ES-I3 (cell line): Measurements from ENCODE around the gene NOL9.
"Not testable (repeated sequence)": the region's sequence is repeated elsewhere in the genome, so short reads cannot be mapped to it uniquely, and the experiment has no call there.

ENCODE experiments used
- H3K36me3 ChIP-seq: 2 replicates; pipeline ENCODE4 v1.6.1; 2013; ENCODE audit warnings: mild to moderate bottlenecking, low read length, control low read depth, moderate library complexity; ENCODE audit not compliant: insufficient read depth
- H3K4me1 ChIP-seq: 2 replicates; pipeline ENCODE4 v1.6.1; 2013; ENCODE audit warnings: mild to moderate bottlenecking, control low read depth, low read length; ENCODE audit not compliant: insufficient read depth
- H3K9ac ChIP-seq: 2 replicates; pipeline ENCODE4 v1.6.1; 2013; ENCODE audit warnings: low read depth, mild to moderate bottlenecking, low read length, moderate library complexity
- H3K9me3 ChIP-seq: 2 replicates; pipeline ENCODE4 v1.6.1; 2013; ENCODE audit warnings: mild to moderate bottlenecking, low read length, moderate library complexity; ENCODE audit not compliant: control insufficient read depth, insufficient read depth

Gene NOL9

DNA sequence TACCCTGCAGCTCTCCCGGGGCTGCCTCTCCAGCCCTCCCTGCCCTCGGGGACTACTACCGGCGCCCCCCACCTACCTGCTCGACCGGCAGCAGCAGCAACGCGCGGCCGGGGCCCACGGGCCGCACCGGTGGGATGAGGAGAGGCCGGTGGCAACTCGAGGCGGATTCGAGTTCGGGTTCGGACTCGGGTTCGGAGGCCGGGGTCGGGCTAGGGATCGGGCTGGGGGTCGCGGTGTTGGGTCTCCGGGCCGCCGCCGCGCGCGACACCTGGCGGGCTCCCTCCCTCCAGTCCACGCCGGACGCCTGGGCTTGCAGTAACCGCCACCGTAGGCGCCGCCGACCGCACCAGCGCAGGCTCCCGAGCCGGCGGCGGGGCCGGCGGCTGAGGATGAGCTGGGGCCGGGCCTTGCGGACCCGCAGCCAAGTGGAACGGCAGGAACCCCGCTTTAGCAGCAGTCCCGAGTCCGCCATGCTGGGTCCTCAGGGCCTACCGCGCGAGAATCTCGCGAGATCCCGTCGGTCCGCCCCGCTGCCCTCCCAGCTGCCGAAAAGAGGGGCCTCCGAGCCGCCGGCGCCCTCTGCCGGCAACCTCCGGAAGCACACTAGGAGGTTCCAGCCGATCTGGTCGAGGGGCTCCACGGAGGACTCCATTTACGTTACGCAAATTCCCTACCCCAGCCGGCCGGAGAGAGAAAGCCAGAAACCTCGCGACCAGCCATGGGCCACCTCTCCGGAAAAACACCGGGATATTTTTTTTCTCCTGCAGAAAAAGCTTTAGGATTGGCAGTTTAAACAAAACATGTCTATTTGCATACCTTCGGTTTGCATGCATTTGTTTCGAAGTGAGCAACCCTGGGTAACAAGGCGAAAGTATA is at the start of gene NOL9:
TSS of gene NOL9 (minus strand) at position 483 of the 876 bp plus-strand sequence. CDS start at position 472, 11 bp downstream.
- Histone ChIP-seq H3K9ac (peak within 1 kb of the TSS; percentile 99), H3K9me3 (no peaks in the 10 kb centered on the region), H3K4me1 (peaks cover 10% of the 10 kb centered on the region), H3K36me3 (0 out of 2 replicates have a peak, but pooled peaks cover 7% of the 10 kb centered on the region)

DNA sequence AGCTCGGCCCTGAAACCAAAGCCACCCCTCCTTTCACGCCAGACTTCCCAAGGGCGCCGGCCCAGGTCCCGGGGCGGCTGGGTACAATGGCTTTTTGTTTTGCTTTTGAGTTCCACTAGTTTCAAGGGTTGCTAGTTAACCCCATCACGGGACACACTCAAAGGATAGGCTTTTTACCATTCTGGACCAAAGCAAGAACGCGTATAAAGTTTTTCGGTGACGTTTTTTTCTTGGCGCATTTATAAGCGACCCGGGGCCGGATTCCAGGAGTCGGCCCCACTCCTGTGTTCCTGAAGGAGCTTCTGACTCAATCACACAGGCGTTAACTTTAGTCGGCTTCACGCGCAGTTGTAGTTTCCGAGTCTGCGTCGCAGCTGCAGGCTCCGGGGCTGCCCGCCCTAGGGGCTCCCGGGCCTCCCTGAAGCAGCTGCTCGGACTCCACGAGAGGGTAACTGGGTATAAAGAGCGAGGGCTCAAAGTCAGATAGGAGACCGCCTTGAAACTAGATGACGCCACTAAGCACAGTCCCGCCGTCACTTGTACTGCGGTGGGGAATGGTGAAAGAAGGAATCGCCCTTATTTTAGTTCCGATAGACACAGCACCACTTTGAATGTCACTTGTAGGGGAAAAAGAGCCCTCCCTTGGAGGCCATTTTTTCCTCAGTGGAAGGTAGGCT is 49.1 kb upstream of the NOL9 start:
- Histone ChIP-seq H3K4me1 (no peaks in the 10 kb centered on the region), H3K9ac (peak overlapping the region; percentile 92), H3K9me3 (no peaks in the 10 kb centered on the region), H3K36me3 (no peaks in the 10 kb centered on the region)

DNA sequence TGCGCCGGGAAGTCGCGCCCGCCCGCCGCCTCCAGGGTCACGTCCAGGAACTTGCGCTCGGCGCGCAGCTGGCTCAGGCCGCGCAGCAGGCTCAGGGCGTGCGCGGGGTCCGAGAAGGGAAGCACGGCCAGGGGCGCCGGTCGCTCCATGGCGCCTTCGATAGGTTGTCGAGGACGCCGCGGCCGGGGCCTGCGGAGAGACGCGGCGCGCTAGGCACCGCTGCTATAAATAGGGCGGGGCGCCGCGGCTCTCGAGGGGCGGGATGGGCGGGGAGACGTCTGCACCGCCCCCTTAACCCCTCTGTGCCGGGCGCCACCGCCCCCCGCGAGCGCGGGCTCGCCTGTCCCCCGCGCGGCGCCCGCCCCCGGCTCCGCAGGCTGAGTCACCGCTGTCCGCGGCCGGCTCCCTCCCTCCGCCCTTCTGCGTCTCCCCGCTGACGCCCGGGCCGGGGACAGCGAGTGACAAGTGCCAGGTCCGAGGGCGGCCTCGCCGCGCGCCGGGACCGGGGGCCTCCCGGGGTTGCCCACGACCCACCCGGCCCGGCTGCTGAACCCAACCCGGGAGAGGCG is 48.4 kb upstream of the NOL9 start, which contains the start of gene KLHL21:
TSS of gene KLHL21 (minus strand) at position 201 of the 569 bp plus-strand sequence. CDS start at position 149, 52 bp downstream.
- H3K9ac ChIP-seq = peak within 1 kb of the TSS; percentile 92
- H3K9me3 ChIP-seq = no peaks in the 10 kb centered on the region
- no peaks in the 10 kb centered on the region for H3K4me1 ChIP-seq
- H3K36me3 ChIP-seq = no peaks in the 10 kb centered on the region; the same call in 1 of the 2 replicates

DNA sequence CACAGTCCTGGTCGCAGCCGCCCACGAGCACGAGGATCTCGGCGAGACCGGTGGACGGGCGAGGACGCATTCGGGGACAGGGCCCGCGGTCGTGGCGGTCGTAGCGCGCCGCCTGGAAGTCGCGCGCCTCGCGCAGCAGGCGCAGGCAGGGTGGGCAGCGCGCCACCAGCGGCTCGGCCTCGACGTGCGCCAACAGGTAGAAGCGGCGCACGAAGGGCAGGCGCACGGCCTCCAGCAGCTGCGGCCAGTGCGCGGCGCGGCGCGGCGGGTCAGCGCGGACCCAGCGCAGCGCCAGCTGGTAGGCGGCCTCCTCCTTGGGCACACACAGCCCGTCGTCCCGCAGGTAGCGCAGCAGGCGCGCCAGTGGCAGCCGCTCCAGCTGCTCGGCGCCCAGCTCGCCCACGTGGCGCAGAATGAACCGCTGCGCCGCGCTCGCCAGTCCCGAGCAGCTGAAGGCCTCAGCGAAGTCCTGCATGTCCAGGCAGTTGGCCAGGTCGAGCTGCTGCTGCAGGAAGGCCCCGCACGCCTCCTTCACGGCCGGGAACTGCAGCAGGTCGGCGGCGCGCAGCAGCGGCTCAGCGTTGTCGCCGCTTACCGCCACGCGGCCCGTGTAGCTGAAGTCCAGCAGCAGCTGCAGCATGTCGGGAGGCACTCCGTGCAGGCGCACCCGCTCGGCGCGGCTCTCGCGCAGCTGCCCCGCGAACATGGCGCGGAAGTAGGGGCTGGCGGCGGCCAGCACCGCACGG is 47.8 kb upstream of the NOL9 start:
- Histone ChIP-seq H3K9me3 (no peaks in the 10 kb centered on the region), H3K9ac (peak overlapping the region; percentile 92), H3K36me3 (no peaks in the 10 kb centered on the region; the same call in 1 of the 2 replicates), H3K4me1 (no peaks in the 10 kb centered on the region)

DNA sequence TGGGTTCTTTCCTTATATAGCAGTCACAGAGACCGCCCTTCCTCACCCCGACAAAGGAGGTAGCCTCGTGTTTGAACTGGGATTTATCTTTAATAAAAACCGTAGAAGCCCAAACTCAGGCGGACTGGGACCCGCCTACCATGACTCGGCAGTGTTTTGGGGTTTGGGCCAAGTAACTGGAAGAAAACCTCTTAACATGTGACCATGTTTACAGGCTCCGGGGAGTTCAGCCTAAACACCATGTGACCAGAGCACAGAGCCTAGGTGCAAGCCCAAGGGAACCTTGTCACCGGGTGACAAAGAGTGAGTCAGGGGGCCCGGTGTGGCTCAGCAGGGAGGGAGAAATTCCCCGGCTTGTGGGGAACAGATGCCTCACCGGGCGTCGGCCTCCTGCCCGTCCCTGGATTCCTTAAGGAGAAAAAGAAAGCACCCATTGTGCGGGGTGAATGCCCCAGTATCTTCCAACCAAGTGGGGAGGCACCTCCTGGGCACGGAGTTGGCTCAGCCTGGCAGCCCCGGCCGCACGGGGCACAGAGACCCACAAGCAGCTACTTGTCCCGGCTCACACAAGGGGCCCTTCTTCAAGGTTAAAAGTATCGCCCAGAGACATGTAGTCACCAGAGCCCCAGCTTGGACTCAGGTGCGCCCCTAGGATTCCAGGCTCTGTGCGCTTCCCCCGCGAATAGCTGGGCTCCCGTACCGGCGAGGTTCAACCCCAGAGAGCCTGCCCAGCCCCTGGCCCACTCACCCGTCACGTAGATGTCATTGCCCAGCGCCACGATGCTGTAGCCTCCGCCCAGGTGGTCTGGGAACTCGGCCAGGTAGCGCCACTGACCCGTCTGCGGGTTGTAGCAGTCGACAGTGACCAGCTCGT is 47.0 kb upstream of the NOL9 start:
- Histone ChIP-seq H3K36me3 (no peaks in the 10 kb centered on the region; the same call in none of the 2 replicates), H3K9me3 (no peaks in the 10 kb centered on the region), H3K4me1 (no peaks in the 10 kb centered on the region), H3K9ac (peak overlapping the region; percentile 92)

DNA sequence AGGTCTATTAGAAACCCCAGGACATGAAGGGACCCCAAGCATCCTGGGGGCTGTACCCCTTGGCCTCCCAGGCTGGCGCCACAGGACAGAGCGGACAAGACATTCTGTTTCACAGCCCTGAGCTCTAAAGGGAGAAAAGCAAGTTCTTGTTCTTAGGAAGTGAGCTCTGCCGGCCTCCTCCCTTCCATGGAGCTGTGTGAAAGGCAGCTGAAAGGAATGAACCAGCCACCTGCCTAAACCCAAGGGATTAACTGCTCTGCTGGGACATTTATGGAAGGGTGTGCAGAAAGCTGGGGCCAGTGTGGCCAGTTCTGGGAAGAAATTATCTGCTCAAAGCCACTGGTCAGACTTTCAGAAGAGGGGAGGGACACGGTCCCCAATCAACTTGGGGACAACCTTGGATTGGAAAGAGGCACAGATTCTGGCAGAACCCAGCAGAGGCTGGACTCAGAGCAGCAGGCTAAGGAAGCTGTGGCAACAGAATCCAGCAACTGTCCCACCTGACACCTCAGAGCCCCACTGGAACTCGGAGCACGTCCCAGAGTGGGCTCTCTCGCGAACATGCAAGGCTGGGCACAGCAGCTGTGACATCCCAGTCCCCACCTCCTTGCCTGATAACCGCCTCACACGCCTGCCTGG is 46.2 kb upstream of the NOL9 start:
- H3K4me1 ChIP-seq = no peaks in the 10 kb centered on the region
- H3K36me3 ChIP-seq = no peaks in the 10 kb centered on the region; the same call in none of the 2 replicates
- H3K9ac ChIP-seq = peak overlapping the region; percentile 92
- no peaks in the 10 kb centered on the region for H3K9me3 ChIP-seq

DNA sequence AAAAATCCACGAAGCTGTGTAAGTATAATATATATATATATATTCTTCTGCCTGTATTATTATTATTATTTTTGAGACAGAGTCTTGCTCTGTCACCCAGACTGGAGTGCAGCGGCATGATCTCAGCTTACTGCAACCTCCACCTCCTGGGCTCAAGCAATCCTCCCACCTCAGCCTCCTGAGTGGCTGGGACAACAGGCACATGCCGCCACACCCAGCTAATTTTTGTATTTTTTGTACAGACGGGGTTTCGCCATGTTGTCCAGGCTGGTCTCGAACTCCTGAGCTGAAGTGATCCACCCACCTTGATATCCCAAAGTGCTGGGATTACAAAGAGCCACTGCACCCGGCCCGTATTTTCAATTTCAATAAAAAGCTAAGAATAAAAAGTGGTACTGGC is 45.7 kb upstream of the NOL9 start:
- not testable (repeated sequence) for H3K4me1 ChIP-seq, H3K9me3 ChIP-seq, H3K36me3 ChIP-seq
- peak overlapping the region; percentile 92; the same call in 1 of the 2 replicates for H3K9ac ChIP-seq

DNA sequence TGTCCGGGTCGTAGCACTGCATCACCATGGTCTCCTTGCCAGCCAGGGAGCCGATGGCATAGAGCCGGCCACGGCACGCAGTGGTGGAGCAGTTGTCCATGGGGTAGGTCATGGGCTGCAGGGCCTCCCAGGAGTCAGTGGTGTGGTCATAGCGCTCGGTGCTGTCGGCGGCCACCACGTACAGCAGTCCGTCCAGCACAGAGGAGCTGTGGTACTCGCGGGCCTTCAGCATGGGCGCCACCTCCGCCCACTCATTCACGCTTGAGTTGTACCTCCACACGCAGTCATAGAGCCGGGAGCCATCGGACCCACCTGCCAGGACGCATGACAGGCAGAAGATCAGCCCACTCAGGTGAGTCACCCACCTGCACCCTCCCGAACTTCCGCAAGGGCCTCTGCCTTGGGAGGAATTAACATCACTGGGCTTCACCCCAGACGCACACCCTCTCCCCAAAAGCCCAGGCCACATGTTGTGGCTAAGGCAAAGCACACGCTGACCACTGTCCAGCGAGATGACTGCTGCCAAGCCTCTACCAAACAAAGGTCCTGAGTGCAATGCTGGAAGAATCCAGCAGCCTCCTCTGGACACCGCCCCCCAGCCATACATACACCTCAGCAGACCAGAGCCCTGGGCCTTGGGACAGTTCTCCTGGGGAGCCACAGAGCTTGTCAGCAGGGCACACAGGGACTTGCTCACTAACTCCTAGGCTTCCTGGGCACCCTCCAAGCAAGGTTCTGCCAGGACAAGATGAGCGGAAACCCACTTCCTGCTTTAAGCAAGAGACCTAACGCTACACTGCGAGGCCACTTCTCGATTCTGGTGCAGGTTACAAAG is 45.0 kb upstream of the NOL9 start:
- no peak overlapping the region for H3K9ac ChIP-seq
- H3K9me3 ChIP-seq = no peaks in the 10 kb centered on the region
- no peaks in the 10 kb centered on the region; the same call in none of the 2 replicates for H3K36me3 ChIP-seq
- H3K4me1 ChIP-seq = no peaks in the 10 kb centered on the region

DNA sequence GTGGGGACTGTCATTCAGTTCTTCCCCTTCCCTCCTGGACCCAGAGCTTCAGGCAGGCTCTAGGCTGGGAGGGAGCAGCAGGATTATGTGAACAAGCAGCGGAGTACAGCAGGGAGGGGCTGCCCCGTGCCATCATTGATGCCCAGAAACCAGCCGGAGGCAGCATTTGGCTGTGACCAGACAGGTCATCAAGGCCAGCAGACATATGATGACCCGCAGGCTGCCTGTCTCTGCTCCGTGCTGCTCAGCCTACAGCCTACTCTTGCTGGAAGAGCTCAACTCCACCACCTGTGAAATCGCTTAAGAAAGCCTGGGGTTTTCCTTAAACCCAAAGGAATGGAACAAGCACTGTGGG is 43.4 kb upstream of the NOL9 start:
- H3K9ac ChIP-seq = no peak overlapping the region
- no peaks in the 10 kb centered on the region for H3K9me3 ChIP-seq
- H3K4me1 ChIP-seq = no peaks in the 10 kb centered on the region
- no peaks in the 10 kb centered on the region; the same call in none of the 2 replicates for H3K36me3 ChIP-seq

DNA sequence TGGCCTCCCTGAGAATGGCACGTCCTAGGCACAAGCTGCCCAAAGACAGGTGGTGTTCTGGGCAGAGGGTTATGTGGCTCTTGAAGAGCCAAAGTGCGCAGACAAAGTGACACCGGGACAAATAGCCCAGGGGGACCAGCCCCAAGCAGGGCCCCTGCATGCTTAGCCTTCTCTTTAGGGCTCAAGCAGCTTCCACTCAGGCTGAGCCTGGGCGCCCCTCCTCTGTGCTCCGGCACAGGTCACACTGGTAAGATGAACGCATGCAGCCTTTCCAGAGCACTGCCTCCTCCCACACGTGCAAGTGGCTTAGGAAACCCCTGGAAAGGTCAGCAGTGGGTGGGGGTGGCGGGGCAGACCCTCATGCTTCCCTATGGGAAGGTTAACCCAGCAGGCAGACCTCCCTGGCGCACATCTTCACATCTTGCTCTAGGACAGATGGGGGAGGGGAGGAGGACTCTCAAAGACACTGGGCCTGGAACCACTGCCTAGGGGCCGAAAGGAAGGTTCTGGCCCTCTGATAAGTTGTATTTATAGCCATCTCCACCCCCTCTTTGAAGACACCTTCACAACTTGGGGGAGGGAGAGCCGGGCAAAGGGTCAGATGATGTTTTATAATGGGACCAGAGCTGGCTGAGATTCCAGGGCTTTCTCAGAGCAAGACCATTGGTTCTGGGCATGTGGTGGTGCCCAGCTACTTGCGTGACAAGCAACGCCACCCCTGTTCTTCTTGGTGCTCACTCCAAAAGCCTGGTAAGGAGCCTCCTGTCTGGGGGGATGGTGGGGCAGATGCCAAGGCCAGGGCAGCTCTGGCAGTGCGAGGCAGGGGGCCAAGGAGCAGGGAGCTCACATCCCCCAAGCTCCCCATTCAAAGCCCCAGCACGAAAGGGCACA is 42.8 kb upstream of the NOL9 start:
- Histone ChIP-seq H3K9ac (no peak overlapping the region), H3K4me1 (no peaks in the 10 kb centered on the region), H3K36me3 (no peaks in the 10 kb centered on the region; the same call in none of the 2 replicates), H3K9me3 (no peaks in the 10 kb centered on the region)

DNA sequence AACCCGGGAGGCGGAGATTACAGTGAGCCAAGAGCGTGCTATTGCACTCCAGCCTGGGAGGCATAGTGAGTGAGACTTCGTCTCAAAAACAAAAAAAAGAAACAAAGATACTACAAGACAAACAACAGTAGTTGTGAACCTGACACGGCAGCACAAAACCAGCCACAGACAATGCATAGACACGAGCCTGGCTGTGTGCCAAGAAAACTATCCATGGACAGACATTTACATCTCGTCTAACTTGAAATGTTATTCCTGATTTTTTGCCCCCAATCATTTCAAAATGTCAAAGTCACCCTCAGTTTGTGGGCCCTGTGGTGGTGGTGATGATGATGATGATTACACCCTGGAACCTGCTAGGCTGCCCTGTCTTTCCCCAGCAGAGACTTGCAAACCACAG is 42.0 kb upstream of the NOL9 start:
- no peaks in the 10 kb centered on the region for H3K9me3 ChIP-seq
- H3K36me3 ChIP-seq = no peaks in the 10 kb centered on the region; the same call in none of the 2 replicates
- H3K9ac ChIP-seq = no peak overlapping the region
- no peaks in the 10 kb centered on the region for H3K4me1 ChIP-seq
